Breast epithelium (tissue), 3 donors: ENCODE measurements around the gene SPTLC2.

Source experiments
- CTCF ChIP-seq, 3 donors: fragments of 450-650 bp; IDR thresholded peaks; one replicate each; pipeline ENCODE4 v1.5.1; 2016 to 2017; ENCODE audit warnings: antibody characterized with exemption in 3 of 3, mild to moderate bottlenecking in 3 of 3, moderate library complexity in 3 of 3
- POLR2A ChIP-seq: fragments of 450-650 bp; IDR thresholded peaks from one replicate; pipeline ENCODE4 v1.6.1; 2016; ENCODE audit warnings: antibody characterized with exemption, mild to moderate bottlenecking, moderate library complexity
- POLR2AphosphoS5 ChIP-seq, 3 donors: sonication (generic); formaldehyde crosslinking; IDR thresholded peaks; one replicate each; pipeline ENCODE4 v1.6.1; 2017; ENCODE audit warnings: antibody characterized with exemption in 3 of 3

GRCh38 chr14:77542421-77543239, 73.8 kb downstream of the SPTLC2 start:
- TF ChIP-seq CTCF (IDR thresholded peaks at IDR 0.05) = no peak
- TF ChIP-seq POLR2AphosphoS5 (IDR thresholded peaks at IDR 0.05) = no peak
- no peak for TF ChIP-seq POLR2A
